ENCODE data around the gene DYTN.
A peak's percentile ranks its signal among the peaks of the same experiment; 100 is the strongest.

The DYTN gene

DNA sequence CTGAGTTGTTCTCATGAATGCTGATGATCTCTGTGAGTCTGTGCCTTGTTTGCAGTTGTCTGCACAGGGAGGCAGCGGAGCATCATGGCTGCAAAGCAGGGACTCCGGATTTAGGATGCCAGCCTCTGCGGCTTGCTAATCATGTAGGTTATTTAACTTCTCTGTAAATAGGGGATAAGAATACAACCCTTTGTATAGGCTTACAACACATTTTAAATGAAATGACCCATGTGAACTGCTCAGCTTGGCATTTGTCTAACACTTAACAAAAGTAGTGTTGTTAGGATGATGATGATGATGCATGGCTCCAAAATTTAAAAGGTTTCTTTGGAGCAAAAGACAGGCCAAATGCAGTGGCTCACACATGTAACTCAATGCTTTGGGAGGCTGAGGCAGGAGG is 19.4 kb downstream of the DYTN start:
- no peak for DNase-seq (ENCODE audit: low read depth in 2 of 2)

DNA sequence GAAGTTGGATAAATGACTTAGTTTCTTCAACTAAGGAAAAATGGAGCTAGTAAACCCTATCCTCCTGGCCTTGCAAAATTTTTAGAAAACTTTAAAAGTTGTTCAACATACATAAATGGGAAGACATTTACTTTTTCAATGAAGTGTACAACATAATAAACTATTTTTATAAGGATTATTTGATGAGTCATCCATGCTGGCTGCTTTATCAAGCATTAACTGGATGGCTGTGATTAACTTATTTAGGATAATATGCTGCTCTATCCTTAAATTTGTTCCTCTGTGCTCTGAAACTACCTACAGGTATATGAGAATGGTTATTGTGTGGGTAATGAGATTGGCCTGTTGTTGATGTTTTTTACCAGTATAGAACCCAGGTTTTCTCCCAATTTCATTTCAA is 21.3 kb downstream of the DYTN start:
- no peak for DNase-seq (ENCODE audit: low read depth in 2 of 2)

DNA sequence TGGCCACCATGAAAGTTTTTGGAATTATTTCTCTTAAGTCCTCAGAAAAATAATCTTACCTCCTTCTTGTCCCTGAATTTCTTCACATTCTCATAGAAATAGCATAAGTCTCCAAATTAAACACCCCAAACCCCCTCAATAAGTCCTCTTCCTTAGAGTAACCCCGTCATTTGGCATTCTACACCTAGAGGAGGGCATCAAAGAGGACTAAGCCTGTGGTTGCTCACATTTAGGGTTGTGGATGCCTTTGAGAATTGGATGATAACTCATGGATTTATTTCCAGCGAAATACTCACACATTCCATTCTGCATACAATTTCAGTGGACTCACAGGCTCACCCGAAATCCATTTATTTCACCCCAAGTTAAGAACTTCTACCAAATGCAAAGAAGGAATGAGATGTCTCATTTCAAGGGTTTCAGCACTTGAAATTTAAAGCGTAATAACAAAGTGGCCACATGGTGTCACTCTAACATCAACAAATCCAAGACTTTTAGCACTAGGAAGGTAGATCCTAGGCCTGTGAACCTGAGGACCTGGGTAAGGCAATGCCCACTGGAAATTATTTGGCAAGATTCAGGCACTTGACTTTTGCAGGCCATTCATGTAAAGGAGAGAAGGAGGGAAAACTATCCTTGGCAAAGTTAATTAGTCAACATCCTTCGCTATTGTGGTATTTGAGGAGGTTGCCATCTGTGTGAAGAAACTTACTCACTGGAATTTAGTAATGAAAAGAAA is 24.6 kb downstream of the DYTN start:
- DNase-seq (ENCODE audit: low read depth in 2 of 2), result peak in 1 of 2 donors; percentile 36

DNA sequence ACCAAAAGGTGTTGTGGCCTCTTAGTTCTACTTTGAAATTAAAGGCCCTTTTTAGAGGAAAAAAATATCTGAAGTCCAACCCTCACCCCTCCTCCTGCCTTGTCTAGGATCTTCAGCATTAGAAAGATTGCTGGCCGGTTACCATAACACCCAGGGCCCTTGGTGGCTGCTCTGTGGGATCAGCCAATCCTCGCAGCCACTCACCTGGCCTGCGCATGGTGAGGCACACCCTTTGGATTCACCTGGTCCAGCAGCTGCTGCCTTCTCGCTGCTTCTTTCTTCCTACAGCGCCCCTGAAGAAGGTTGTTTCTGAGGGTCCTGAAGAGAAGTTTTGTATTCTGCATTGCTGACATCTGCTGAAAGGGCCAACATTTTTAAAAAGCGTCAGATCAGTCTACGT is 25.2 kb downstream of the DYTN start:
- no peak for DNase-seq (ENCODE audit: low read depth in 2 of 2)

DNA sequence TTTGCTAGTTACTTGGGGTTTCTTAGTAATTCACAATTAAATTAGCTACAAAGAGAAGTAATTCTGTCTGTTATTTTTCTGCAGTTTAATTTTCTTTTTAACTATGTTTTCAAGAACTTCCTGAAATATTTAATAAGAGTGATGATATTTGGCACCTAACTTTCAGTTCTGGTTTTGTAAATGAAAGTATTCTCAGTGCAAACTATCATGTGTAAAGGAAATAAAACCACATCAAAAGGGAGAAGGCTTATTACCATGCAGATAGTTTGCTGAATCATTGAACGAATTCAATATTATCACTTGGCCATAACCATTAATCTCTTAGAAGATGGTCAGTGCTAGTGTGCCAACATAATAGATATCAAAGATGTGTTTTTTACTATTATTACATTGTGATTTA is 29.2 kb downstream of the DYTN start:
- no peak for DNase-seq (ENCODE audit: low read depth in 2 of 2)

DNA sequence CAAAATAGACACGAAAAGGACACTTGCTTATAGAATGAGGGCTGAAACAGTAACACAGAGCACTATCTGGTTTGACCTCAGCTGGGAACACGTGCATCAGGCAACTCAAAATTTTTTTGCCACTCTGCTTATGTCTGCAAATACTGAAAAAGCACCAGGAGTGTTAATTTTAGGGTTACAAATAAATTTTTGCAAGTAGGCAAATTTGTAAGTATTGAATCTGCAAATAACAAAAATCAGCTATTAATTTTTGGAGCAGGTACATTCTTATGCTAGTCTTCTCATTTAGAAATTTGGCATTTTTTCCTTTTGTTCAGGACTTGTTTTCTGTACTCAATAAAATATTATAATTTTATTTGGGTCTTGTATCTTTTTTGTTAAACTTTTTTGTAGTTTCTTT is 29.7 kb downstream of the DYTN start:
- DNase-seq (ENCODE audit: low read depth in 2 of 2), result no peak

DNA sequence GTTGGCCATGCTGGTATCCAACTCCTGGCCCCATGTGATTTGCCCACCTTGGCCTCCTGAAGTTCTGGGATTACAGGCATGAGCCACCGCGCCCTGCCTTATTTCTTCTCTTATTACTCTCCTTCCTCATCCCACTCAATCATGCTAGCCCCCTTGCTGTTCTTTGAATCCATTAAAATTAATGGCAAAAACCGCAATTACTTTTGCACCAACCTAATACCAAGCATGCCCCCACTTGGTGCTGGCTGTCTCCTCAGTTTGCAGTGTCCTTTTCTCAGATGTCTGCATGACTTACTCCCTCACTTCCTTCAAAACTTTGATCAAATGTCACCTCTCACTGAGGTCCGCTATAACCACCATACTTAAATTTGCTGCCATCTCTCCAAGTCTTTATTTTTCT is 34.6 kb downstream of the DYTN start:
- DNase-seq (ENCODE audit: low read depth in 2 of 2), result no peak

DNA sequence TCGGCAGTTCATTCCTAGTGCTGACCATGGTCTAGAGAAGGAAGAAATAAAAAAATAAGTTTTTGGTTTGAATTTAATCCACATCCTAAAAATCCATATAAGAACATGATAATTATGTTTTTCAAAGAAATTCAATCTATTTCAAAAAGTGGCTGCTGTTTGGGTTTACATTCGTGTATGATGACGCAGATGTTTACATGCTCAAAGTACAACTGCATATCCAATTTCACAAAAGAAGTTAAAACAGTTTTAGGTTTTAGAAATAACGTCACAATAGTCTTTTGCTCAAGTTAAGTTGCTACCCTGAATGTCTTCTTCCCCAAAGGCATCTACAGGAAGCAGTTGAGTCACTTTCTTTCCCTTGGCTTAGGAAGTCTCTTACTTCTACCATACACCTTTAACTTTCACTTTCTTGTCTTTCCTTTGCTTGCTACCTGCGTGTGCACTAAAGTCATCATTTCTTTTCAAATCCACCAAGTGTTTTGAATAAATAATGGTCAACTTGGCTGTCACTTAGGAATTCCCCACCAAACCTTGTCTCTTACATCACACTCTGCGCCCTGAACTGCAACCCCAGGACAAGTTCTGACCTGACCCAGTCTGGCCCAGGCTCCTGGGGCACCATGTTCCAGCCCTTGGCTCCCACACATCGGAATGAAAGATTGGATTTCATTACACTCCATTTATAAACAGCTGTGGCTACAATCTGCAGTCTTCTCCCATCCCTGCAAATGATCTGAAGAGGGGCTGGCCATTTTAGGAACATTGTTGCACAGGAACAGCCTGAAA is 47.5 kb downstream of the DYTN start:
- DNase-seq (ENCODE audit: low read depth in 2 of 2), result no peak

DNA sequence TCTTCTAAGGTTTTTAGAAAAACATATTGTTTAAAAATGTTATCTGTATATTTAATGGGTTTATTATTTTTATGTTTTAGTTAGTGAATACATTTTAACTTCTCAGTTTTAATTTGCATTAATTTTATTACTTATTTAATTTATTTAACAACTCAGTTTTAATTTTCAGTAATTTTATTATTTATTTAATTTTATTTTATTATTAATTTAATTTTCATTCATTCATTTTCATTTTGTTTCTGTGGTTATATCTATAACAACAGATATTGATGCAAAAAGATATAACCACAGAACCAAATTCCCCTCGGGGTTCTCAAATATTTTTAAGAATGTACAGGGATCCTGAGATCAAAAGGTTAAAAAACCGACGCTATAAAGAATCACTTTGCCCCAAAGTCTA is 52.9 kb downstream of the DYTN start:
- no peak for DNase-seq (ENCODE audit: low read depth in 2 of 2)

DNA sequence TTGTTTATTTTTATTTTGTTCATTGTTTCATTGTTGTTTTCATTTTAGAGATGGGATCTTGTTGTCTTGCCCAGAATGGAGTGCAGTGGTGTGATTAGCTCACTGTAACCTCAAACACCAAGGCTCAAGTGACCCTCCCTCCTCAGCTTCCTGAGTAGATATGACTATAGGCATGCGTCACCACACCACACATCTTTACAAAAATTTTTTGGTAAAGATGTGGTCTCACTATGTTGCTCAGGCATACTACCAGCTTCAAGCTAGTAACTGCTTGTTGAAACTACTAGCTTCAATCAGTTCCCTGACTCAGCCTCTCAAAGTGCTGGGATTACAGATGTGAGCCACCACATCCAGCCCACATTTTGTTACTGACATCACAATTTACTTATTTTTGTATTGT is 61.1 kb downstream of the DYTN start:
- DNase-seq (ENCODE audit: low read depth in 2 of 2), result no peak

DNA sequence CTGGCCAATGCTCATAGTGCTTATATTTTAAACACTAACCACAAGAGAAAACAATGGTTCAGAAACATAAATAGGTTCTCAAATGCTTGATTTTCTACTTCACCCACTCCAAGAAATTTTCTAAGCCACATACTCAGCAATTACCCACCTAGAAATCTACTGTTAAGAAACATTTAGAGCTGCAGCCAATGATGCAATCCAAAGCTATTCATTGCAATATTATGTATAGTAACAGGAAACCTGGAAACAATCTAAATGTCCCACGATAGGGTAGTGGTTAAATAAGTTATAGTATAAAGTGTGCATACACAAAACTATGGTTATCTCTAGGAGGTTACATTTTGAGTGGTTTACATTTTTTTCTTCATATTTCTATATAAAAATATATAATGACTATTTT is 70.2 kb downstream of the DYTN start:
- DNase-seq (ENCODE audit: low read depth in 2 of 2), result no peak

DNA sequence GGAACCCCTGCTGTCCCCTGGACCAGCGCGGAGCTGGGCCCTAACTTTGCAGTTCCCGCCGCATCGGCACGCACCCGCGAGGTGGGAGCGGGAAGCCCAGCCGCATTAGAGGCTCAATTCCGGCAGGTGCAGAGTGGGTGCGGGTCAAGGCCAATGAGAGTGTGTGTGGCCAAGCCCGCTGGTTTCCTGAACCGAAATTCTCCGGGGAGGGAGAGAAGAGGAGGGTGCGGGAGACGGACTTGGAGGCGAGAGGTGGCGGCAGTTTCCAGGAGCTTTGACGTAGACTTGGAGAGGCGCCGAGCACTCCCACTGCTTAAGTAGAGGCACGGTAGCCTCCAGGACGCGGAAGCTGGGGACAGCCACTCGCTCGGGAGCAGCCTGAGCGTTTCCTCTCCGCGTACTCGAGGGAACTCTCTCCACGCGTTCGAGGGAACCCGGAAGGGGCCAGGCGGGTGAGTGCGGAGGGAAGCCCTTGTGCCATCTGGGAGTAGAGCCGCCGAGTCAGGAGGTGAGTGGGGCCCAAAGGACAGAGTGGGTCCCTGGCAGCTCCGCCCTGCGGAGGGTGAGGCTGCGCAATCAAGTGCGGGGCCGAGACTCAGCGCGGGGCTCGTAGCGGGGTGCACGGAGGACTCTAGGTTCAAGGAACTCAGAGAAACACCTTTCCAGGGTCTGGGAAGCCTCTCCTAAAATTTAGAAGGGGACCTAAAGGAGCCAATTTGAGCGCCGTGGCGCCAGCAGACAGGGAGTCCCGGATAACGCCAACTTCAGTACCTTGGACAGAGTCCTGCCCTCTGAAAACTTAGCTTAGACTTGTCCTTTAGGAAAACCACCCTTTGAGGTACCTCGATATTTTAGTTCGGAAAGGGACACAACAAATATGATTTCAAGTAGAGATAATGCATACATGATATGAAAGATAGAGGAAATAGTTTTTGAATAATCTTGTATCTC is 75.8 kb downstream of the DYTN start, which contains the start of gene FAM237A:
Gene FAM237A (plus strand): TSS at position 413 of the 951 bp plus-strand sequence. CDS start 1,750 bp downstream, outside the sequence.
- peak; percentile 1 to 18 for DNase-seq (ENCODE audit: low read depth in 2 of 2)

DNA sequence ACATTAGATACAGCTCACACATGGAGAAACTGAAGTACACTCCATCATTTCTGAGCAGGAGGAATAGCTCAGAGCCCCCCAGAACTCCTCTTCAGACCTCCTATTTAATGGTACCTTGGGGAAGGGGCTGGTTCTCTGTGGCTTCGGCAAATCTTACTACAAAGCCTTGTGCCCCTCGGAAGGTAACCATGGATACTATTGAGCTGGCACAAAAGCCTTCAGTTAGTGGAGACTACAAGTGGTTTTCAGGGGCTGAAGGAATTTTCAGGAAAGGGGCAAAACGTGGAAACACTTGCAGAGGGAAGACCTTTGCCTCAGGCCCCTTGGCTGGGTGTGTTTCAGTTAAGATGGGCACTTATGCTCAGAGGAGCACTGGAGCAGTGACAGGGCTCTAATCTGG is 77.0 kb downstream of the DYTN start:
- DNase-seq (ENCODE audit: low read depth in 2 of 2), result no peak

DNA sequence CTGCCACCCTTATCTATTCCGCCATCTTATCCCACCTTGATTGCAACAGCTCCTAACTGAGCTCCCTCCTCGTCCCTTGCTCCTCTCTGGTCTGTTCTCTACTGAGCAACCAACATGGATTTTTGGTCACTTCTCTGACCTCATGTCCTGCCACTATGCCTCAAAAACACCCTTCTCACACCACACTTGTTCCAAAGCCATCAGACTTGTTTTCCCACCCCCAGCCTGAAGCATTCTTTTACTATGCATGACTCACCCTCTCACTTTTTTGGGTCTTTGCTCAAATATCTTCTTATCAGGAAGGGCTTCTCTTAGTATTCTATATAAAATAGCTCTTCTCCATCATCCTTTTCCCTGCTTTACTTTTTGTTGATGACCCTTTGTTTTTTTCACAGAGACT is 78.6 kb downstream of the DYTN start:
- DNase-seq (ENCODE audit: low read depth in 2 of 2), result no peak

DNA sequence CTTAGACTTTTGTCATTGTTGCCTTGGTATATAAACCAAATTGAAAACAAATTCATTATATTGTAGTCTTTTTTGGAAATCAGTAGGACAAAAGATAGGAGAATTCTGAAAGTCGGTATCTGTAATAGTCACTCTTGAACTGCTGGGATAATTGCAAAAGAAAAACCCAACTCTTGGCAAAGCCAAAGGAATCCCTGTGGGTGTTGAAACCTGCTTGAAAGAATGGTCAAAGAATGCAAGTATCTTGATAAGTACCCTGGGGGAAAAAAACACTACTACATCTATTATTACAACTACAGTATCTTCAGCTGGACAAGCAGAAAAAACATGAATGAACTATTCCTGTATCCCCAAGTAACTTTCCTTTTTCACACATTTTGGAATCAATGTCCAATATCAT is 83.2 kb downstream of the DYTN start:
- no peak for DNase-seq (ENCODE audit: low read depth in 2 of 2)

DNA sequence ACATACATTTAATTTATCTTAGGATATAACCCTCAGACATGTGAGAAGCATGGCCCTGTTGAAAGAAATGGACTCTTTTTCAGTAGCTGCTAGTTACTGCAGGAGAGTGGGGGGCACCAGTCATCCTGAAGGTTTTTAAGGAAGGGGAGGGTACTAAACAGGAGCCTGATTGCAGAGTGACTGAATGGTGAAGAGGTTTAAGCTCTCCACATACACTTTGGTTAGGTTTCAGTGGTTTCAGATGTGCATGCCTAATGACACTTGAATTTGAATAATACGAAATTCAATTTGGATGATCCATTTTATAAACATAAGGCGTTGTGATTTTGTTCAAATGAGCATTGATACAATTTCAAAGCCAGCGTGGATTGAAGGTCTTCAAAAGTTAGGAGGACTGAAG is 86.9 kb downstream of the DYTN start:
- no peak for DNase-seq (ENCODE audit: low read depth in 2 of 2)

DNA sequence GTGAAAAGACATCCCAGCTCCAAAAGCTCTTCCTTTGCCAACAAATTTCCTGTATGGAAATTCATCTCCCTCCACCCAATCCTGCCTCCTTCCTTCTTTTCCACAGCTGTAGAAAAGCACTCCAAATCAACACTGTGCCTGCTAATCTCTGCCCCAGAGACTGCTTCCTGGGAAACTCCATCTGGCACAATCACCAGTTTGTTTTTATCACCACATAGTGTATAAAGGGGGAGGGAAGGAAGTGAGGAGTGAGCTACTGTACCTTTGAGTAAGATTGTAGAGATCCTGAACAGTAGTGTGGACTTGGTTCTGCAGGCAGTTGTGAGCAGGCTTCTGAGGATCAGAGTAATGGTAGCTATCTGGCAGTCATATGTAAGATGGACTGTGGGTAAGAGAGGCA is 90.6 kb downstream of the DYTN start:
- no peak for DNase-seq (ENCODE audit: low read depth in 2 of 2)

DNA sequence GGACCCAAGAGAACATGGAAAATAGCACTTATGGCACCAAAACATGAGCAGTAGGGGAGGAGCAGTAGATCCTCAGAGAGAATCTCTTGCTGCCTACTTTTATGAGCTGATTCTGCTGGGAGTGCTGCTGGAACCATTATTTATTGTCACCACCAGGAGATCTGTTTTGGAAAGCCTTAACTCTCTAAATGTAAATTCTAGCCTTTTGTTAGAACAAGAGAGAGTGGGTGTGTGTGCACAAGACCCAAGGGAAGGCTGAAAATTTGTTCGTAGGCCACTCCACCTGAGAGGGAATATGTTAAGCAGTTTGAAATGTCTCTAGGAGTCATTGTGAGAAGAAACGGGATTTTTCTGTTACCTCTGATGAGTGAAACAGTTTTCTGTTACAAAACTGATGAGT is 92.1 kb downstream of the DYTN start:
- DNase-seq (ENCODE audit: low read depth in 2 of 2), result no peak

DNA sequence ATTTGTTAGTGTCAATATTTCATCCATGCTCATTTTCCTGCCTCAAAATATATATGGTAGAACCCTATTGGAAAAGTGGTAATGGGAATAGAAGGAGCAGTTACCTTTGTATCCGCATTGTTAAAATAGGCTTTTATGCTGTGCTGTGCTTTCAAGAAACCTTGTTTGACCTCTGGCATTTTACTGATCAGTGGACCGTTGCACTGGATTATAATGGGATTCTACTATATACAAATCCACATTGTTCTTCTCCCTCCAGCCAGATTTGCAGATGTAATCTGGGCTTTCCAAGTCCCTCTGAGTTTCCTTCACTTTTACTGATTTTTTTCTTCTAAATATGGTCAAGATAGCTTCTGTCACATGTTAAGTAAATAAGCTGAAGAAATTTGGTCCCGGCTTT is 99.2 kb downstream of the DYTN start:
- DNase-seq (ENCODE audit: low read depth in 2 of 2), result no peak

DNA sequence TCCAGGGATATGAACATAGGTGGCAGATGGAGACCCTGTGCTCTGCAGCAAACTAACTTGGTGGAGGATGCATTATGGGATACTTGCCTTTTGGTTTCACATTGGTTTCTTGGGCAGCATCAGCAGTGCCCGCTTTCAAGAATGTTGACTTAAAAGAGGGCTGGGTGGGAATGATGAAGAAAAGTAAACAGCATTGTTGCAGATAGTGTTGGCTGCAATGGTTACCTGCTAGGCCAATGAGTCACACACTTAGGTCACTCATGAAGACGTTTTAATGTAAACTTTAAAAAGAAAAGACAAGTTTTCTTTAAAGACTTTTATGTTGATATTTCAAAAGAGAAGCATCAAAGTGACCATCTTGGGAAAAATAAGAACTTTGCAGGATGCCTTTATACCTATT is 102.0 kb downstream of the DYTN start:
- no peak for DNase-seq (ENCODE audit: low read depth in 2 of 2)

DNA sequence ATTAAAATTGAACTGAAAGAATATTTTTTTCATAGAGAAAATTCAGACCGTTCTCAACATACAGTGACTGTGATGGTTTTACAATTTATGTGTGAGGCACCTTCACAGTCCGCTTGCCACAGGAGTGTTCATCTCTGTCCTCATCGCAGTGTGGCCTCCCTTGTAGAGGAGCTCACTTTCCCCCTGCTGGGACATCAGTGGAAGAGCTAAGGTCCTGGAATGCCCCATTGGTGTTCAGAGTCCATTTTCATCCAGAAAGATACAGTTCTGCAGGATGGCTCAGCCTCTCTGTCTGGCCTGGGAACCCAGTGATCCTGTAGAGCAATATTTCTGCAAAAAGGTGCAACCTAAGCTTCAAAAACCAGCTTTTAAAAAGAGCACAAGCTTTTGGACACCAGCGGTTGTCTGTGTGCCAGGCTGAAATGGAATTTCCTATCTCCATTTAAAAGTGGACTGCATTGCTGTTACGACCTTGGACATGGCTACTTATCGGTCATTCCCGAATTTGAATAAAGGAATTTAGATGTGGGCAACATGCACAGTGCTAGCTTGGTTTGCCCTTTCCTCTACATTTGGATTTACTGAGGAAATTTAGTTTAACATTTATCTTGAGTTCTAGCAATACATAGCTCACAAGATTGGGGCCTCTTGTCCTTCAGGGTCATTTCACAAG is 102.6 kb downstream of the DYTN start:
- no peak for DNase-seq (ENCODE audit: low read depth in 2 of 2)

DNA sequence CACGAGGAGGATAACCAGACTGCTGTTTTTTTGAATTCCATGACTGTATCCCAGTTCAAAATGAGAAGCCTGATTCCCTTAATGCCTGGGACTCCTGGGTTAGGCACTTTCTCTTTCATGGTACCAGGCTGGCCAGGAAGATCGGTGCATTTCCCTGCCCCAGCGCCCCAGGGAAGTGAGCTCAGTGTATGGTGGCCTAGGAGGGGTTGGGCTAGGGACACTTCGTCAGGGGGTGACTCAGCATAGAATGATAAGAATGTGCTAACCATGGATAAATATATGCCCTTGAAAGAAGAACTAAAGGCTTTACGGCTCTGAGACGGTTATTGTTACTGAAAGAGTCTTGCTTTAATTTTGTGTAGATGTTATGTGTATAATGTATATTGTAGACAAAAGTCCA is 103.4 kb downstream of the DYTN start:
- DNase-seq (ENCODE audit: low read depth in 2 of 2), result no peak
